ENCODE measurements around the gene PRKAA1.
"Not testable (repeated sequence)": the region's sequence is repeated elsewhere in the genome, so short reads cannot be mapped to it uniquely, and the experiment has no call there.

PRKAA1 gene

DNA sequence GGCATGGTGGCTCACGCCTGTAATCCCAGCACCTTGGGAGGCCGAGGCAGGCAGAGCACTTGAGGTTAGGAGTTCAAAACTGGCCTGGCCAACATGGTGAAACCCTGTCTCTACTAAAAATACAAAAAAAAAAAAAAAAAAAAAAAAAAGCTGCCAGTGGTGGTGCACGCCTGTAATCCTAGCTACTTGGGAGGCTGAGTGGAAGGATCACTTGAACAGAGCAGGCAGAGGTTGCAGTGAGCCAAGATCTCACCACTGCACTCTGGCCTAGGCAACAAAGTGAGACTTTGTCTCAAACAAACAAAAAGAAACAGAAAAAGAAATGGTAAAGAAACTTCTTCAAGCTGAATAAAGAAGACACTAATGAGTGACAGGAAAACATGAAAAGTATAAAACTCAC lies 11.5 kb downstream of the PRKAA1 start:
- DNase-seq; in situ Hi-C loops (cut with HindIII; ENCODE audit: low pct_ligation_motif_present, low pct_unique_long_range_greater_than_20kb, low sequenced_read_pairs): not testable (repeated sequence)

GRCh38 chr5:40784916-40785315 lies 13.3 kb downstream of the PRKAA1 start:
- in situ Hi-C loops (cut with HindIII; ENCODE audit: low pct_ligation_motif_present, low pct_unique_long_range_greater_than_20kb, low sequenced_read_pairs), result no loop called here
- no peak for DNase-seq

- DNase-seq, result no peak
- in situ Hi-C loops (cut with HindIII; ENCODE audit: low pct_ligation_motif_present, low pct_unique_long_range_greater_than_20kb, low sequenced_read_pairs), result no loop called here
Observed at GRCh38 chr5:40784027-40784653, 14.0 kb downstream of the PRKAA1 start.

DNA sequence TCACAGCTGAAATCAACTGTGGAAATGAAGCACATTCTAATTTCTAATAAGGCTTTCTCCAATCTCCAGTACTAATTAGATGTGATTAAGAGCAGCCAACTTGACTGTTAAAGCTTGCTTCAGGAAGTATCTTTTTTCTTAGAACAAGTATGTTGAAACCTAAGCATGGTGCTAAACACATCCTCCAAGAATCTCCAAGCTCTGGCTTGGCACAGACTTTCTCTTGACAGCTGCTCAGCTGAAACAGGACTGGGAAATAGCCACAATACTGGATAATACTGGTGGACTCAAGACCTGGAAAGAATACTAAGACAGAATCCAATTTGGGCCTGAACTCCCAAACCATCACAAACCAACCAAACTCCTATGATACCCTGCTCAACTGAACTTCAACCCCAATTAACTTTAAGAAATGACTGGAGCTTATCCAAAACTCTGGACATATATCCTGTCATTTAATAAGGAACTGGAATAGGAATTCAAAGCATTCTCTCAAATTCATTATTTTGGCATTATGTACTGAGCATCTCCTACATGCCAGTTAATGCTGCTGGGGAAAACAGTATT lies 16.2 kb downstream of the PRKAA1 start:
- DNase-seq, result no peak

DNA sequence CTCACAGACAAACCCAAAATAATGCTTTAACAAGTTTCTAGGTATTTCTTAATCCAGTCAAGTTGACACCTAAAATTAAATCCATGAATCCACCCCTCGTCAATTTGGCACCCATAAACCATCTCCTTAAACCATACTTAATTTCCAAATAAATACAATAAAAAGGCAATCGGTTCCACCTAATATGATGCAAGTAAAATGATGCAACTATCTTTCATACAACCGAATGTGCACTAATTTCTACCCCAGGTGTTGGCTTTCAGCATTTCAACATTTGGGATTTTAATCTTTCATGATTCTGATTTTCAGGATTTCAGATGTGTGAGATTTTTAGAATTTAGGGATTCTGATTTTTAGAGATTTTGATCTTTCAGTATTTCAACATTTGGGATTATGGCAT lies 17.3 kb downstream of the PRKAA1 start:
- in situ Hi-C loops (cut with HindIII; ENCODE audit: low pct_ligation_motif_present, low pct_unique_long_range_greater_than_20kb, low sequenced_read_pairs), result no loop called here
- no peak for DNase-seq

More for the DNA sequence above, 16.2 kb downstream of the PRKAA1 start:
- in situ Hi-C loops (cut with HindIII; ENCODE audit: low pct_ligation_motif_present, low pct_unique_long_range_greater_than_20kb, low sequenced_read_pairs), result no loop called here

DNA sequence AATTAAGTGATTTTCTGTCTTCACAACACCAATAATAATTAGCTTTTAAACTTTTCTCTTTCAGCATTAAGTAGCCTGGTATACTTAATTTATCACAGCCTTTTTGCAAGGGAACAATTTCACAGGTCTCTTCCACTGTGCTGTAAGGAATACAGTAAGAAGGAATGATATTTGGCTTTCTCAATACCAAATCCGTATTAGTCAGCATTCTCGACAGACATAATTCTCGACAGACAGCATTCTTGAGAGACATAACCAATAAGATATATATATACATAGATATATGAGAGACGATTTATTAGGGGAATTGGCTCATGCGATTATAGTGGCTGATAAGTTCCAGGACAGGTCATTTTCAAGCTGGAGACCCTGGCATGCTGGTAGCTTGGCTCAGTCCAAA lies 18.0 kb downstream of the PRKAA1 start:
- DNase-seq, result no peak
- in situ Hi-C loops (cut with HindIII; ENCODE audit: low pct_ligation_motif_present, low pct_unique_long_range_greater_than_20kb, low sequenced_read_pairs), result no loop called here

GRCh38 chr5:40779561-40779960 lies 18.6 kb downstream of the PRKAA1 start:
- in situ Hi-C loops (cut with HindIII; ENCODE audit: low pct_ligation_motif_present, low pct_unique_long_range_greater_than_20kb, low sequenced_read_pairs), result no loop called here
- no peak for DNase-seq

- no peak for DNase-seq
- in situ Hi-C loops (cut with HindIII; ENCODE audit: low pct_ligation_motif_present, low pct_unique_long_range_greater_than_20kb, low sequenced_read_pairs), result no loop called here
Observed at GRCh38 chr5:40778133-40778532, 20.0 kb downstream of the PRKAA1 start.

DNA sequence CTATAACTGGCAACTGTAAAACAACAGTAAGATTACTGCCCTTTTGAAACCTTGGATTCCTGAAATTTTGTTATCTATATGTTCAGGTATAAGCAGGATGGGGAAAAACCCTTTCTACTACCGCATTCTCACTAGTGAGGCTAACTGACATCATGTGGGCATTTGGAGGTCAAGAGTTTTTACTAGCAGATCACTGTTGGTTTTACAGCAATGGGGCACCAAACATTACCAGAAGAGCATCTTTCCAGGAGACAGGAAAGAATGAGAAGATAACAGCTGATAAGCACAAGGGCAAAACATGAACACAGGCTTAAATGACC lies 21.6 kb downstream of the PRKAA1 start:
- in situ Hi-C loops (cut with HindIII; ENCODE audit: low pct_ligation_motif_present, low pct_unique_long_range_greater_than_20kb, low sequenced_read_pairs), result no loop called here

GRCh38 chr5:40775846-40776657 lies 22.1 kb downstream of the PRKAA1 start:
- no peak for DNase-seq
- in situ Hi-C loops (cut with HindIII; ENCODE audit: low pct_ligation_motif_present, low pct_unique_long_range_greater_than_20kb, low sequenced_read_pairs), result no loop called here

More for the DNA sequence above, 21.6 kb downstream of the PRKAA1 start:
- no peak for DNase-seq

DNA sequence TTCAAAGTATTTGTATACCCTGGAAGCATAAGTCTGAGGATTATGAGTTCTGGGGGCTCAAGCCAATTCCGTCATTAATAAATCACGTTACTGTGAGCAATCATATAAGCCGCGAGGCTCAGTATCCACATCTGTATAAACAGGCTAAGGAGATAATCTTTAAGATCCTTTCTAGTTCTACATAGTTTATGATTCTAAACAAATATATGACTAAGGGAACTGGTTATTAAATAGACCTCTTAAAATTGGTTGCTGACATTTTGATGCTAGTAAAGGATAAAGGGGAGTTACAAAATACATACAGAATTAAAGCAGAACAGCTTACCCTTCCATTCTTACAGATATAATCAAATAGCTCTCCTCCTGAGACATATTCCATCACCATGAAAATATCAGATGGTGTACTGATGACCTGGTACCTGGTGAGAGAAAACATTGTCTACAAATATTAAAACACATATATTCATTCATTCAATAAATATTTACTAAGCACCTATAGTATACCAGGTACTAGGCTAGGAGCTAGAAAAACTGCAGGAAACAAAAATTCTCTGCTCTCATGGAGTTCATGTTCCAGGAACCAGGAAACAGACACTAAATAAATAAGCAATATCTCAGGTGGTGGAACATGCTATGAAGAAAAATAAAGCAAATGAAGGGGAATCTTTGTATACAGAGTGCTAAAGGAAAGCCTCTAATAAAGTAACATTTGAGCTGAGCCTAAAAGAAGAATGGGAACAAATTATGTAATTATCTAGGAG lies 22.9 kb downstream of the PRKAA1 start:
- in situ Hi-C loops (cut with HindIII; ENCODE audit: low pct_ligation_motif_present, low pct_unique_long_range_greater_than_20kb, low sequenced_read_pairs), result no loop called here
- DNase-seq, result no peak

- in situ Hi-C loops (cut with HindIII; ENCODE audit: low pct_ligation_motif_present, low pct_unique_long_range_greater_than_20kb, low sequenced_read_pairs), result no loop called here
Observed at GRCh38 chr5:40774623-40775022, 23.6 kb downstream of the PRKAA1 start.

DNA sequence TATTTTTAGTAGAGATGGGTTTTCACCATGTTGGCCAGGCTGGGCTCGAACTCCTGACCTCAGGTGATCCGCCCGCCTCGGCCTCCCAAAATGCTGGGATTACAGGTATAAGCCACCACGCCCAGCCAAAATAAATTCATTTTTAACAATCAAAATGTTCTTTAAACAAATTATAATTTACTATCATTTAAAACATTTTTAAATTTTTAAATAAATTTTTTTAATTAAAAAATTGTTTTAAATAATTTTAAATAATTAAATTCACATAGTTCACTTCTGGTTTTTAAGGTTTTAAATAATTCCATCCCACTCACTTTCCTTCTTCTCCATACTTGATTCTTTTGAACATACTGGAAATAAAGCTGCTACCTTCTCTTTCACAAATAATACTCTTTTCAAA lies 27.4 kb downstream of the PRKAA1 start:
- no peak for DNase-seq
- in situ Hi-C loops (cut with HindIII; ENCODE audit: low pct_ligation_motif_present, low pct_unique_long_range_greater_than_20kb, low sequenced_read_pairs), result no loop called here

More at GRCh38 chr5:40774623-40775022, 23.6 kb downstream of the PRKAA1 start:
- DNase-seq, result no peak

DNA sequence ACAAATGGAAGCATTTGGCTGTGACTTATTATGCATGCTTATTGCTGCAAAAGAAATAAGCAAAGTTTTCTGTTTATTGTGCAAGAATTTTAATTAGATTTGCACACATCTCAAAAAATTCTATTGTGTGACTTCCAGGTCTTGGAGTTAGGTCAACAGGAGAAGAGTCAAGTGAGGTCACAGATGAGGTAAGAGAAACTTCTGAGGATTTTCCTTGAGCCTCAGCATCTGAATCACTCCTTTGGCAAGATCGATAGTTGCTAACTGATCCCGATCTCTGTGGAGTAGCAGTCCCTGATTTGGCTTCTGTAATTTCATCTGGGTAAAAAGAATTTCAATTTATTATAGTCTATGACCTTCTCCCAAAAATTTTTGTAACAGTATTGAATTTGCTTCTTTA lies 35.5 kb downstream of the PRKAA1 start:
- in situ Hi-C loops (cut with HindIII; ENCODE audit: low pct_ligation_motif_present, low pct_unique_long_range_greater_than_20kb, low sequenced_read_pairs), result no loop called here
- DNase-seq, result no peak

GRCh38 chr5:40757400-40757799 lies 40.8 kb downstream of the PRKAA1 start:
- in situ Hi-C loops (cut with HindIII; ENCODE audit: low pct_ligation_motif_present, low pct_unique_long_range_greater_than_20kb, low sequenced_read_pairs), result no loop called here
- DNase-seq, result no peak

DNA sequence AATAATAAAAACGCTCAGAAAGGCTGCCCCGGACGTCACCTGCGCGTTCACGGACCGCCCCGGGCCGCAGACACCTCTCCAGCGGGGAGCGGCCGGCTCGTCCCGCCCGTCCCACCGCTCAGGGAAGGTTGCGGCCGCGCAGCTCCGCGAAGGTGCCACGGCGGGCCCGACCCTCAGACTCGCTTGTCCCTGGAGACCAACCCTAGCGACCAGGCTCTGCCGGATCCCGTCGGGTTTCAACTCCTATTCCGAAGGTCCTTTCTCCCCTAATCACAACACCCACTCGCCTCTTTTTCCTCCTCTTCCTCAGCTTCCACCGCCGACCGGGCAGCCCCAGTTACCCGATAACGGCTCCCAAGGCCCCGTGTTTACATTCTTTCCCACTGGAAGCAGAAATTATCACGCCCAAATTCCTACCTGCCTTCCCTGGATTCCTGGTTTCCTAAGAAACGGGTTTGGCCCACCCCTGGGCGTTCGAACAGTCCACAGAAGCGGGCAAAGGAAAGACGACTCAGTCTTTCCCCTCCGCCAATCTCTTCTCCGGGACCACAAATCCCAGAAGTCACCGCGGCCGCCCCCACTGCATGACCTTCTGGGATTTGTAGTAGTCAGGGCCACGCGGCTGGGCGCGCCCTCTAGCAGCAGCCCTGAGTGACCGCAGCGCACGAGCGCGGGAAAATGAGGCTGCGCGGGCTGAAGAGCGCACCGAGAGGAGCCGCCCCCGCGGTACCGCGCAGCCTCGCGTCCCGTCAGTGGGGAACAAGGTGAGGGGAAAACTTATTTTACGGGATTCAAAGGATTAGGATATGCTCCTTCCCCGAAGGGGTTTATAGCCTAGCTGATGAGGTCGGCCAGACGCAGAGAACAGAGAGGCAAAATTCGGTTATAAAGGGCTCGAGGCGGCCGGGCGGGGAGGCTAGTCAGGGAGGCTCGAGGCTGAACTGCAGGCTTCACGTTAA lies 42.5 kb downstream of the PRKAA1 start, which contains the start of gene TTC33:
TSS of gene TTC33 (minus strand) at position 555 of the 959 bp plus-strand sequence. CDS start 8,943 bp downstream, outside the sequence.
- peak; percentile 90 for DNase-seq
- in situ Hi-C loops (cut with HindIII; ENCODE audit: low pct_ligation_motif_present, low pct_unique_long_range_greater_than_20kb, low sequenced_read_pairs), result no loop called here

DNA sequence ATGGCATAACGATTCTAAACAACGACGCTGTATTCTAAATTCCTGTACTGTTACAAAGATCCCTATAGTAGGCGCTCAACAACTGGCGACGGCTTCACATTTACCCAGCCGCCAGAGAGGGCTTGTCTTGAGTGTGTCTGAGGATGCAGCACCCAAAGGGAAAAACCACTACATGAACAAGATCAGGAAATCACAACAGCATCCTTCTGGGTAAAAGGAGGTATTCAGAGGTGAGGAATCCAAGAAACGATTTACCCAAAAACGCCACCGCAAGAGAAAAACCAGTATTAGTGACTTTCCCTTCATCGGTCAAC lies 43.1 kb downstream of the PRKAA1 start:
- DNase-seq, result peak; percentile 78
- in situ Hi-C loops (cut with HindIII; ENCODE audit: low pct_ligation_motif_present, low pct_unique_long_range_greater_than_20kb, low sequenced_read_pairs), result no loop called here

DNA sequence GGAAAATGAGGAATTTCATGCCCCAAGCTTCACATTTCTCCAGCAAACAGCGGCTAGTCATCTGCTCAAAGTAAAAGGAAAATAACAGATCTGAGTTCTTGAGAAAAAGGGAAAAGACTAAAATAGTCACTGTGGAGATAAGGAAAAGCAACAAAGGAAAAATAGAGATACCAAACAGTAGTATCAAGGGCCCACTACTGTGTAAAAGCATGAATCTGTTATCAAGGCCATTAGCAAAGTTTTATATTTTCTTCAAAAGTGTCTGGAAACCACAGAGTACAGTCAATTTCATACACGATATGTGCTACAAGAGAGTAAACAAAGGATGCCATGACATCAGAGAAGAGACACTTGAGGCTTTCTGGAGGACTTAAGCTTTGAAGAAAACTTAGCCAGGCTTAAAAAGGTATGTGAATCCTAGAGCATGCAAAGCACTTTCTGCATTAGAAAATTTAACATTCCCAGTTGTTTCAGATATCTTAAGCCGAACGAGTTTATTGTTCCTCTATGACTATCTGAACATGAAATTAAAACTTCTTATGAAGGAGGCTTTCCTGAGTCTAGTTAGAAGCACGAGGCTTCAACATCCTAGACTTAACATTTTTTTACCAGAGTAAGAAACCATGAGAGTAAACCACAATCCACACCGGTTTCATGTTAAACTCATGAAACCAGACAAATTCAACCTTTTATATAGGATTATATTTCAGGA lies 43.6 kb downstream of the PRKAA1 start:
- in situ Hi-C loops (cut with HindIII; ENCODE audit: low pct_ligation_motif_present, low pct_unique_long_range_greater_than_20kb, low sequenced_read_pairs), result no loop called here
- no peak for DNase-seq

Data from ACHN (cell line).